HG03521 (cell line): ENCODE measurements around the gene DMXL2.
"Not testable (repeated sequence)": the region's sequence is repeated elsewhere in the genome, so short reads cannot be mapped to it uniquely, and the experiment has no call there.

Source experiments
- ATAC-seq: cut with Tn5 transposase; IDR thresholded peaks from one replicate; pipeline ENCODE4 v1.9.1; 2021; ENCODE audit warnings: mild to moderate bottlenecking, moderate library complexity; ENCODE audit not compliant: unreplicated experiment

Gene DMXL2

GRCh38 chr15:51425517-51426040 lies 197.0 kb downstream of the DMXL2 start:
- ATAC-seq, result no peak

DNA sequence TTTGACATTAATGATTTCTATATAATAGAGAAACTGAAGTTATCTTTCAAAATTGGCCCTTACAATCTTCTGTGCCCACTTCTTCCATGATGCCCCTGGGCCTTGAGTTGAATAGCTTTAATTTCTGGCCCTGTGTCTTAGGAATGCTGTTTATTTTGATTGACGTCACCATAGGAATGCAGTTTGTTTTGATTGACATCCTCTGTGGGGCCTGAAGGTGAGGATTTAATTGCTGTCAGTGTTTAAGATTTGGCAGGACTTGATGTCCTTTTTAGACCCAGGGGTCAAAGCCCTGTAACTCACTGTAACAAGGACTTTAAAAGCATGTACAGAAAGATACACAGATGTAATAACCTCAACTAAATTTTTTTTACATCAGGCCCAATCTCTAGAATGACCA lies 197.8 kb downstream of the DMXL2 start:
- no peak for ATAC-seq

GRCh38 chr15:51423040-51423439 lies 199.5 kb downstream of the DMXL2 start:
- ATAC-seq, result not testable (repeated sequence)

DNA sequence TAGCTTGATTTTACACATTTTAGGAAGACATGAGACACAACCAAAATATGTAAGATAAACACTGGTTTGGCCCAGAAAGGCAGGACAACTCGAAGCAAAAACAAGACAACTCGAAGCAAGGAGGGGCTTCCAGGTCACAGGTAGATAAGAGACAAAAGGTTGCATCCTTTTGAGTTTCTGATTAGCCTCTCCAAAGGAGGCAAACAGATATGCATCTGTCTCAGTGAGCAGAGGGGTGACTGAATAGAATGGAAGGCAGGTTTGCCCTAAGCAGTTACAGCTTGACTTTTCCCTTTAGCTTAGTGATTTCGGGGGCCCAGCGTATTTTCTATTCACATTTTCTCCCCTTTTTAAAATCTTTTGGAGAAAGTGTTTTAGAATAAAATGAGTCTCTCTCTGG lies 206.4 kb downstream of the DMXL2 start:
- no peak for ATAC-seq

DNA sequence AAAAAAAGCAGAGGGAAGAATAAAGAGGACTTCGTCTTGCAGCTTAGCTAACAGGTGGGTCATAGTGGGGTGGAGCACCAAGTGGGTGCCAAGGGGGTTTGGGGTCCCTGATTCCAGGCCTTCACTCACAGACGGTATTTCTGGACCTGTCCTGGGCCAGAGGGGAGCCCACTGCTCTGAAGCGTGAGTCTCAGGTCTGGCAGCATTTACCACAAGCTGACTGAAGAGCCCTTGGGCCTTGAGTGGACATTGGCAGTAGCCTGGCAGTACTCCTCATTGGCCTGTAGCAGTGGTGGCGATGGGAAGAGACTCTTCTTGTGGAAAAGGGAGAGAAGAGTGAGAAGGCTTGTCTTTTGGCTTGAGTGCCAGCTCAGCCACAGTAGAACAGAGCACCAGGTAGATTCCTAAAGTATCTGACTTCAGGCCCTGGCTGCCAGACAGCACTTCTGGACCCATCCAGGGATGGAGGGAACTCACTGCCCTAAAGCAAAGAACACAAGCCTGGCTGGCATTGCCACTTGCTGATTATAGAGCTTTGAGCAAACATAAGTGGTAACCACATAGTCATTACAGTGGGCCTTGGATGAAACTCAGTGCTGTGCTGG lies 208.2 kb downstream of the DMXL2 start:
- no peak for ATAC-seq

DNA sequence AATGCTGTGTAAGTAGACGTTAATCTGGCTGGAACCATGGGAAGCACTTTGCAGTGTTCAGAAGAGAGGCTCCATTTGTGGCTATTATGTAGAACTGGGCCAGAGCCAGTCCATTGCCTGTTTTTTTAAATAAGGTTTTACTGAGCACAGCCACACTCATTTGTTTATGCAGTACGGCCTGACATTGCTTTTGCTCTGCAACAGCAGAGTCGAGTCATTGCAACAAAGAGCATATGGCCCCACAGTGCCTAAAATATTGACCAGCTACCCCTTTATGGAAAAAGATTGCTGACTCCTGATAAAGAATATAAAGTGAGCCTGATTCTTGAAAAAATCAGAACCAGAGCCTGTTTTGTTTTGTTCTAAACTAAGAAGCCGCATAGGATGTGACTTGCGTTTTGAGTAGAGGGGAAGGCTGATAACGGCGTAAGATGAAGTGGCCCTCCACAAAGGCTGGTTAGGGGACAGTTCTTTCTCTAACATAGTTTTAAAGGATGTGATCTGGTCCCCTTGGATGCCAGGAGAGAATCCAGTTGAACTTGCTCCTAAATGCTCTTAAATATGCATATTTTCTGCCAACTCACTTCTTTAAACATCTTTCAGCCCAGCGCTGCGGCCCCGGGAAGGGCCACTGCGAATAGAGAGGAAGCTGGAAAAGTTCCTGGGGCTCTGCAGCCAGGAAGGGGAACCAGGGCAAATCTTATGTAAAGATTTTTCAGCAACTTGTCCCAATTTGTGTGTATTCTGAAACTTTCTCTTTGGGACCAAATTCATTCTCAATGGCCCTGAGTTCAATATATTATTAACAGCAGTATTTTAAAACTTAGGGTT lies 216.7 kb downstream of the DMXL2 start:
- no peak for ATAC-seq

DNA sequence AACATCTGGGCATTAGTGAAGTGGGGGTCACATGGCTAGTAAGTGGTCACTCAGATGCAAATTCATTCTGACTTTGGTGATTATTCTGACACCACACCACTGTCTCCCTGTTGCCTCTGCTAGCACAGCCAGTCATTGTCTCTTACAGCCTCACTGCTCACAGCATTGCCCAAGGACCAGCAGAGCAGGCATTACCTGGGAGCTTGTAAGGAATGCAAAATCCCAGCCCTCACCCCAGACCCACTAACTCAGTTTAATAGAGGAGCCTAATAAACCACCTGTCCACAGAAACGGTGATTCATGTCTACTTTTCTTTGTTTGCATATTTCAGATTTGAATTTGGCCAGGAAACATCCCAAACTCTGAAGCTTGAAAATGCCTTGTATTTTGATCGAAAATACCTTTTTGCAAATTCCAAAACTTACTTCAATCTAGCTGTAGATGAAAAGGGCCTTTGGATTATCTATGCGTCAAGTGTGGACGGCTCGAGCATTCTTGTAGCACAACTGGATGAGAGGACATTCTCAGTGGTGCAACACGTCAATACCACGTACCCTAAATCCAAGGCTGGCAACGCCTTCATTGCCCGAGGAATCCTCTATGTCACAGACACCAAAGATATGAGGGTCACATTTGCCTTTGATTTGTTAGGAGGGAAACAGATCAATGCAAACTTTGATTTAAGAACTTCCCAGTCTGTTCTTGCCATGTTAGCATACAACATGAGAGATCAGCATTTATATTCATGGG lies 218.4 kb downstream of the DMXL2 start:
- no peak for ATAC-seq

- no peak for ATAC-seq
Measured at GRCh38 chr15:51403072-51403878, 219.3 kb downstream of the DMXL2 start.

- ATAC-seq, result no peak
Measured at GRCh38 chr15:51401872-51402517, 220.6 kb downstream of the DMXL2 start.

DNA sequence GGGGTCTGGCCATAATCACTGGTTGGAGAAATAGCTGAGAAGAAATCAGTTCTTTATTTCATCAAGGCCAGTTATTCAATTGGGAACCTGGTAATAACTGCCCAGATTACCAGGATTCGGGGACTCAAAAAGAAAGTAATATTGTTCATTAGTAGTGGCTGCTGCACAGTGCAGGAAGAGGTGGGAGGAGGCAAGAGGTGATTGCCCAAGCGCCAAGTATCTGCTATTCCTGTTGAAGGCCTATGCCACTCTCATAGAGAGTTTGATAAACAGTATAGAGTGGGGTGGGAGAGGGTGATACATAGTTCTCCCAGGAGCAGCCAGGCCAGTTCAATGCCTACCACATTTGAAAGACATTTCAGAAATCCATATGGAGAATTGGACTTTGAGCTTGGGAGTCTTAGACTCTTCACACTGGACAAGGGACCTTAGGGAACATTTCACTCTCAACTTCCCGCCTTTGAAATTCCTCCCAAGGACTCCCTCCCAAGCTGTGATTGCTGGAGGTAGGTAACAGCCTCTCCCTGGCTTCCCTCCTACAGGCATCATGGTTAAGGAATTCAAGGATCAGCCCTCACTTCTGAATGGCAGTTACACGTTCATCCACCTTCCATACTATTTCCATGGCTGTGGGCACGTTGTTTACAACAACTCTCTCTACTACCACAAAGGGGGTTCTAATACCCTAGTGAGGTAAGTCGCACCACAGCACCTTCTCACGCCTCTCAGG lies 221.4 kb downstream of the DMXL2 start:
- no peak for ATAC-seq

DNA sequence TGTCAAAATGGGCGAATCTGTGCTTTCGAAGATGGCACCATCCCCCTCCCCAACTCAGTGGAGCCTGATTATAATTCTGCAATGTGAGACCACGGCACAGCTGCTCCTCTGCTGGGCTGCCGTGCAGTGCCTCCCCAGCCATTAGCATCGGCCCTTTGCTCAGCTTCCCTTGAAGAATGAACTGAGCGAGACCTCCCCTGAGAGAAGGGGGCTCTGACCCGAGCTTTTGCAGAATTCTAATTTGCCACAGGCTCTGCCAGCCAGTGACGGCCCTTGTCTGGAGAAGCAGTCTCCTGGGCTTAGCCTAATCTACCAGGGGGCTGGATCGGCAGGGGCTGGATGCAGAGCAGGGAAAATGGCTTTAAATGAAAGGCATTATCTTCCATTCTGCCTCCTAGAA lies 223.9 kb downstream of the DMXL2 start:
- ATAC-seq, result no peak
